Measurements from ENCODE around the gene CTNNA3. TPM values are rescaled to one million over a fixed set of nuclear protein-coding genes. Genes with fewer than 3 reads are reported as not detected.
"Not testable (repeated sequence)": the region's sequence is repeated elsewhere in the genome, so short reads cannot be mapped to it uniquely, and the experiment has no call there.

The CTNNA3 gene
- total RNA-seq, 1 experiment from 2014 or later = not detected

DNA sequence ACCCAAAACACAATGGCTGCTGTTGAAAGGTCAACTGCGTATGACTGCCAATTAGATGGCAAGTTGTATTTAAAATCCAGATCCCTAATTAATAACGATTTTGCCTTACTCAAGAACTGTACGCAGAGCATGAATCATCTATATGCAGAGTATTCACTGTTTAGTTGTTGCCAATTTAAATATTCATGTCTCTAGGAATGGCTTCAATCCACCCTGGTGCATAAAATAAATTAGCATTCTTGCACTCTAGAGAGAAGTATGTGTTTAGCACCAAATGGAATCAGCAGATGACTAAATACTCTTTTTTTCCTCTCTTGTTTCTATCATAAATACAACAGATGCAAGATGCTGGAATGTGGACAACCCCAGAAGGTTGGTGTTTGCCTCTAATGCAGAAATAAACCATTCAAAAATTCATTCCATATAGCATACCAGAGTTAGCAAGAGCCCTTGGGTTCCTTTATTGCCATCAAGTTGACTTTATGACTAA is 449.9 kb downstream of the CTNNA3 start:
- no peak for DNase-seq (ENCODE audit: low read depth)

DNA sequence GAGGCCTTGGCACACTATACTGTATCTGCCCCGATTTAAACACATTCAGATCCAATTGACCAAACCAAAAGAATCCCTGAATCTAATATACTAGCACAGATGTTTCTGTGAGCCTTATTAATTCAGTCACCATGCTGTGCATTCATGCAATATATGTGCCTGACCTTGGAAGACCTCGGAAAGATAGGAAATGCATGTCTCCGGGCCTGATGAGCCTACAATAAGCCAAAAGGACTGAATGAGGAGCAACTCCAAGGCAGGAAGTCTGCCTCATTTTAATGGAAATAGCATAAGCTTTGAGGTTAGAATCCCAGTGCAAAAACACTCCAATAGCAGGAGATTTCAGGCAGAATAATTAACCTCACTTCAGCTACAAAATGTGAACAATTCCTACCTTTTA is 453.5 kb downstream of the CTNNA3 start:
- DNase-seq (ENCODE audit: low read depth) = no peak

- no peak for DNase-seq (ENCODE audit: low read depth)
These were observed 454.5 kb downstream of the CTNNA3 start for GRCh38 chr10:67241451-67241850.

GRCh38 chr10:67239864-67240497 is 456.0 kb downstream of the CTNNA3 start:
- DNase-seq (ENCODE audit: low read depth) = no peak

DNA sequence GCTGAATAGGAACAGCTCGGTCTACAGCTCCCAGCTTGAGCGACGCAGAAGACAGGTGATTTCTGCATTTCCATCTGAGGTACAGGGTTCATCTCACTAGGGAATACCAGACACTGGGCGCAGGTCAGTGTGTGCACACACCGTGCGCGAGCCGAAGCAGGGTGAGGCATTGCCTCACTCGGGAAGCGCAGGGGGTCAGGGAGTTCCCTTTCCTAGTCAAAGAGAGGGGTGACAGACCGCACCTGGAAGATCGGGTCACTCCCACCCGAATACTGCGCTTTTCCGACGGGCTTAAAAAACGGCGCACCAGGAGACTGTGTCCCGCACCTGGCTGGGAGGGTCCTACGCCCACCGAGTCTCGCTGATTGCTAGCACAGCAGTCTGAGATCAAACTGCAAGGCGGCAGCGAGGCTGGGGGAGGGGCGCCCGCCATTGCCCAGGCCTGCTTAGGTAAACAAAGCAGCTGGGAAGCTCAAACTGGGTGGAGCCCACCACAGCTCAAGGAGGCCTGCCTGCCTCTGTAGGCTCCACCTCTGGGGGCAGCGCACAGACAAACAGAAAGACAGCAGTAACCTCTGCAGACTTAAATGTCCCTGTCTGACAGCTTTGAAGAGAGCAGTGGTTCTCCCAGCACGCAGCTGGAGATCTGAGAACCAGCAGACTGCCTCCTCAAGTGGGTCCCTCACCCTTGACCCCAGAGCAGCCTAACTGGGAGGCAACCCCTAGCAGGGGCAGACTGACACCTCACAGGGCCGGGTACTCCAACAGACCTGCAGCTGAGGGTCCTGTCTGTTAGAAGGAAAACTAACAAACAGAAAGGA is 465.1 kb downstream of the CTNNA3 start:
- not testable (repeated sequence) for DNase-seq (ENCODE audit: low read depth)

DNA sequence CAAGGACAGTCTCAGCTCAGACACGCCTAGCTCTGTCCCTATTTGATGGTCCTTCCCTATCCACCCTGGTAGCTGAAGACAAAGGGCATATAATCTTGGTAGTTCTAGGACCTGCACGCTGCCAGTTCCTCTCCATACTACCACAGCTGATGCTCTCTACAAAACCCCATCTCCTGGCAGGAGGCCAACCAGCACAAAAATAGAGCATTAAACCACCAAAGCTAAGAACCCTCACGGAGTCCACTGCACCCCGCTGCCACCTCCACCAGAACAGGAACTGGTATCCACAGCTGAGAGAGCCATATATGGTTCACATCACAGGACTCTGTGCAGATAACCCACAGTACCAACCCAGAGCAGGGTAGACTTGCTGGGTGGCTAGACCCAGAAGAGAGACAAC is 470.8 kb downstream of the CTNNA3 start:
- DNase-seq (ENCODE audit: low read depth) = no peak

- no peak for DNase-seq (ENCODE audit: low read depth)
These were observed 471.4 kb downstream of the CTNNA3 start for GRCh38 chr10:67224553-67224952.

- no peak for DNase-seq (ENCODE audit: low read depth)
These were observed 473.1 kb downstream of the CTNNA3 start for GRCh38 chr10:67222934-67223333.

- DNase-seq (ENCODE audit: low read depth) = no peak
These were observed 474.0 kb downstream of the CTNNA3 start for GRCh38 chr10:67221939-67222494.

DNA sequence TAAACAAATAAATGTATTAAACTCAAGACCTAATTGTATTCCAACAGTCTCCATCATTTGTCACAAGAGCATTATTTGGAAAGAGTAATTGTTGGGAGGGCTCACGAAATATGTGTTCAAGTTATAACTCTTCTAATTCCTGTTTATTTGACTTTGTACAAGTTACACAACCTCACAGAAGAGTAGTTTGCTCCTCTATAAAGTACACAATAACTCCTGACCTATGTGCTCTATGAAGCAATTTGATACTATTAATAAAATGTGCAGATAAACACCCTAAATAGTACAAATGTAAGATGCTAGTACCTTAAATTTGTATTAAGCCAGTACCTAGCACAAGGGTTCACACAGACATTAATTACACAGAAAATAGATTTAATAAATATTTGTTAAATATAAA is 484.3 kb downstream of the CTNNA3 start:
- DNase-seq (ENCODE audit: low read depth) = no peak

GRCh38 chr10:67207923-67208322 is 488.1 kb downstream of the CTNNA3 start:
- DNase-seq (ENCODE audit: low read depth) = not testable (repeated sequence)

GRCh38 chr10:67200913-67201564 is 495.0 kb downstream of the CTNNA3 start:
- DNase-seq (ENCODE audit: low read depth) = no peak

GRCh38 chr10:67175354-67175753 is 520.6 kb downstream of the CTNNA3 start:
- DNase-seq (ENCODE audit: low read depth) = no peak

DNA sequence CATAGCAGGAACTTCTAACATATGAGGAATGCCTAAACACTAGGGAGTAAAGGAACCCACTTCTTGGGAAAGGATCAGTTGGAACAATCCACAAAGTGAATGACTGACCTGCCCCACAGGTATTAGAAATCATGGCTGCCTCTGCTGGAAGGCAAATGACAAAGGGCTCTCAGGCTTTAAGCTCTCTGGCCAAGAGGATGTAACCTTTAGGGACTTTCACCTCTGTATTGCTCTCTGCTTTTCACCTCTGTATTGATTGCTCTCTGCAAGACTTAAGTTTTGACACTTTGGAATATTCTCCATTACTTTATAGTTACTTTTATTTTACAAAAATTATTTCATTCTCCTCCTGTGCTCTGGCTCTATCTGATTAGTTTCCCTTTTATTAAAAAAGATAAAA is 522.2 kb downstream of the CTNNA3 start:
- DNase-seq (ENCODE audit: low read depth) = no peak

- no peak for DNase-seq (ENCODE audit: low read depth)
These were observed 524.0 kb downstream of the CTNNA3 start for GRCh38 chr10:67171970-67172369.

- DNase-seq (ENCODE audit: low read depth) = no peak
These were observed 539.8 kb downstream of the CTNNA3 start for GRCh38 chr10:67156239-67156638.

DNA sequence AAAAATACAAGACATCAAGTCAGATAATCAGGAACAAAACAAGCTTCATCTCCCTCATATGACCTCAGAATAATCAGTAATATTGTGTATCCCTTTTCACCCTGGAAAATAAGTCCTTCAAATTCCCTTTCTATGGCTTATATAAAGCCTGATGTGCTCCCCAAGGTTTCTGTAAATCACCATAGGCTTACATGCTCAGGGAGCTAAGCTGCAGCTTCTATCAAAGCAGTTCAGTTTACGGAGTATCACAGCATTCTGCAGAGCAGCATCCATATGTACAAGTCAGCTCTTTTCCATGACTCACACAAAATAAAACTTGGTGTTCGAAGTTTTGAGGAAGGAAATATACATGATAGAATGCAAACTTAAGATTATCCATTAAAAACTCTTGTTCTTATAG is 544.5 kb downstream of the CTNNA3 start:
- DNase-seq (ENCODE audit: low read depth) = no peak

GRCh38 chr10:67144530-67144929 is 551.5 kb downstream of the CTNNA3 start:
- DNase-seq (ENCODE audit: low read depth) = no peak

DNA sequence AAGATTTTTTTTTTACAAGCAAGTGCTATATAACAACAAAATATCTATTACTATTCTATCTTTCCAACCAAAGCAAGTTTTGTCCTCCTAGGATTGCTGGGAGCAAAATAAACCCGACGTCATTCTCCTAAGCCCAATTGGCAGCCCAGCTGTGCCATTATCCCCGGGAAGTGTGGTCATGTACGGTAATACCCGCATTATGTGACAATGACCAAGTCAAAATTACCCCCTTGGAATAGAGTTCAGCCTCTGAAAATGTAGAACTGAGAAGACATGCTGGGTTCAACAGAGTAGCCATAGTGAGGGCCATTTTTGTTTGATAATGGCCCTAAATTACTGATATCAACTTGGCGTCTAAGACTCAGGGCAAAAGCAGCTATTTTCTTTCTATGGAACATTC is 554.7 kb downstream of the CTNNA3 start:
- DNase-seq (ENCODE audit: low read depth) = no peak

- no peak for DNase-seq (ENCODE audit: low read depth)
These were observed 555.4 kb downstream of the CTNNA3 start for GRCh38 chr10:67140641-67141040.

DNA sequence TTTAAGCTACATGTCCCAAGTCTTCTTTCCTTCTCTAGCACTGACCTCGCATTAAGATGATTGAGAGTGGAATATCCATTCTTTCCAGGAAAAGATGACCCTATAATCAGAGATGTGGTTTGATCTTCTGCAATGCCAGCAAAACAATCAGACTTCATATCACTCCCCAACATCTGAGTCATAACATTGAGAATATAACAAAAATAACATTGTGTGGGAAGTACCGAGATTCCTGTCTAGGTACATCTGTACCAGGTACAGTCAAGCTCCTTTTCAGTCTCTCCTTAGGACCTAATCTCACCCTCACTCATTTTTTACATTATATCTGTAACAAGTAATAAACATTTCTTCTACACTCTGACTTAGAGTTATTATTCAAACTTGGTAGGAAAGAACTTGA is 568.6 kb downstream of the CTNNA3 start:
- no peak for DNase-seq (ENCODE audit: low read depth)

DNA sequence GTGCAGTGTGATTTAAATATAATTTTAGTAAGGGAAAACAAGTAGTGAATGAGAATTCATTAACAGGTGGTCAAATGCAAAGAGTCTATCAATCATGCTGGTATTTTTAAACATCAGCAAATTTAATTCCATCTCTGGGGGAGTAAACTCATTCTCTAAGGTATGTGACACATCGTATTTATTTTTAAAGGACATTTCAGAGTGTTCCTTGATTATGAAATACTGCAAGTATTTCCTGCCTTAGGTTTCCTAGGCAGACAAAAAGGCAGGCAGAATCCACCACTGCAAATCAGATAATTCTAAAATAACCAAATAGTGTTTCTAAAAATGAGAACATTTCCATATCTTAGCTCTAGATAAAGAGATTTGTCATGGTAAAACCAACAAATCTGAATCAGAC is 576.3 kb downstream of the CTNNA3 start:
- DNase-seq (ENCODE audit: low read depth) = no peak
